ENCODE results near the gene PFDN2.

PFDN2 gene, protein sequence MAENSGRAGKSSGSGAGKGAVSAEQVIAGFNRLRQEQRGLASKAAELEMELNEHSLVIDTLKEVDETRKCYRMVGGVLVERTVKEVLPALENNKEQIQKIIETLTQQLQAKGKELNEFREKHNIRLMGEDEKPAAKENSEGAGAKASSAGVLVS

DNA sequence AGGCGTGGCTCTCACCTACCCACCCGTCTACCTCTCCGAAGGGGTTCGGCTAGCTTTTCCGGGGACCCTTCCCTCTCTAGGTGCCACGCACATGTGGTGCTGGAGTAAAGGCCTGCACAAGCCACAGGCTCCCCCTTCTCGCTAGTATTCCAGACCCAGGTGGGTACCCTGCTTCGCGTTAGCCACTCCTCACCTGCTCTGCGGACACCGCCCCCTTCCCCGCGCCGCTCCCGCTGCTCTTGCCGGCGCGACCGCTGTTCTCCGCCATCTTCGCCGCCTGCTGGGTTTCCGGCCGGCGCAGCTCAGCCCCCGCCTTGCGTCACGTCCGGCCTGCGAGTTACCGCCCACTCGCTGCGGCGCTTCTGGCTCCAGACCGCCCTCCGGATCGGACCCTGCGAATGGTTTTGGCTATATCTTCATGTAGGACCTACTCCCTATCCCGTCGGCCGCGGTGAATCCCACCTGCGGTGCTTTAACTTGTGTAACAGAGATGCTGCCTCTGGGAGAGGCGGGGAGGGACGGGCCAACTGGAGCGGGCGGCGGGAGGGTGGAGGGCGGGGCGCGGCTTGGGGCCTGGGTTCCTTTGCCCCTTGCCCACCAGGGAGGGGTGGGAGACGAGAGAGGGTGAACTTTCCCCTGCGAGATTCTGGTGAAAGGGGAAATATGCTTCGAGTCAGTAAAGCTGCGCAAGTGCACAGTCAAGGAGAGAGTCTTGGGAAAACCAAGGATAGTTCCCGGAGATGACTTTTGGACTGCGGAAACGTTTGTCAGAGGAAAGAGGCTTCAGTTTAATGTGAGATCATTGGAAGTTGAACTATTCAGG, at the start of gene PFDN2, which contains the start of gene NIT1:
TSS of gene PFDN2 (minus strand) at position 279 of the 823 bp plus-strand sequence. CDS start at position 268, 11 bp downstream.
TSS of gene NIT1 (plus strand) at position 347 of the 823 bp plus-strand sequence. CDS start at position 419, 72 bp downstream.
- peak; percentile 74 to 78 (median 78) for DNase-seq (ENCODE audit: low read depth in 2 of 3, low spot score in 2 of 3)

DNA sequence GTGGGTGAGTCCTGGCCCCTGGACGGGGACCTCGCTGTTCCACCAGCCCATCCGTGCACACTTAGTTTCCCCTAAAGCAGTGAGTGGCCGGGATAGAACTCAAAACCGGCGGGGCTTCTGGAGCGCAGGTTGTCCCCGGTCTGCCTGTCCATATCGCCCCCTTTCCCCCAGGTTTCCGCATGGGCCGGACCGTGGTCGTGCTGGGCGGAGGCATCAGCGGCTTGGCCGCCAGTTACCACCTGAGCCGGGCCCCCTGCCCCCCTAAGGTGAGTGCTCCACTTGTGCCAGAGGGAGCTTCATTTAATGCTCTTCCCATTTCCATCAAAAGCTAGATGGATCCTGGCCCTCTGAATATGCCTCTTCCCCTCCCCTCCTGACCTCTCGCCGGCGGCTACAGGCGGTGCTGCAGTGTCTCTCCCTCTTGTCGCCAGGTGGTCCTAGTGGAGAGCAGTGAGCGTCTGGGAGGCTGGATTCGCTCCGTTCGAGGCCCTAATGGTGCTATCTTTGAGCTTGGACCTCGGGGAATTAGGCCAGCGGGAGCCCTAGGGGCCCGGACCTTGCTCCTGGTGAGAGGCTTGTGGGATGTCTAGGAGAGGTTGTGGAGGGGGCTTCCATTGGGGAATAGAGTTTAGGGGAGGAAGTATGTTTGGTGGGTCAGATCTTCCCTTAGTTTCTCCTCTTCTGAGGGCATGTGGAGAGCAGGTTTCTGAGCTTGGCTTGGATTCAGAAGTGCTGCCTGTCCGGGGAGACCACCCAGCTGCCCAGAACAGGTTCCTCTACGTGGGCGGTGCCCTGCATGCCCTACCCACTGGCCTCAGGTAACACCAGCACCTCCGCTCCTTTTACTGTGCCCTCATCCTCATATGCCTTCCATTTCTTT, 49.1 kb upstream of the PFDN2 start:
- DNase-seq (ENCODE audit: low read depth in 2 of 3, low spot score in 2 of 3), result no peak

DNA sequence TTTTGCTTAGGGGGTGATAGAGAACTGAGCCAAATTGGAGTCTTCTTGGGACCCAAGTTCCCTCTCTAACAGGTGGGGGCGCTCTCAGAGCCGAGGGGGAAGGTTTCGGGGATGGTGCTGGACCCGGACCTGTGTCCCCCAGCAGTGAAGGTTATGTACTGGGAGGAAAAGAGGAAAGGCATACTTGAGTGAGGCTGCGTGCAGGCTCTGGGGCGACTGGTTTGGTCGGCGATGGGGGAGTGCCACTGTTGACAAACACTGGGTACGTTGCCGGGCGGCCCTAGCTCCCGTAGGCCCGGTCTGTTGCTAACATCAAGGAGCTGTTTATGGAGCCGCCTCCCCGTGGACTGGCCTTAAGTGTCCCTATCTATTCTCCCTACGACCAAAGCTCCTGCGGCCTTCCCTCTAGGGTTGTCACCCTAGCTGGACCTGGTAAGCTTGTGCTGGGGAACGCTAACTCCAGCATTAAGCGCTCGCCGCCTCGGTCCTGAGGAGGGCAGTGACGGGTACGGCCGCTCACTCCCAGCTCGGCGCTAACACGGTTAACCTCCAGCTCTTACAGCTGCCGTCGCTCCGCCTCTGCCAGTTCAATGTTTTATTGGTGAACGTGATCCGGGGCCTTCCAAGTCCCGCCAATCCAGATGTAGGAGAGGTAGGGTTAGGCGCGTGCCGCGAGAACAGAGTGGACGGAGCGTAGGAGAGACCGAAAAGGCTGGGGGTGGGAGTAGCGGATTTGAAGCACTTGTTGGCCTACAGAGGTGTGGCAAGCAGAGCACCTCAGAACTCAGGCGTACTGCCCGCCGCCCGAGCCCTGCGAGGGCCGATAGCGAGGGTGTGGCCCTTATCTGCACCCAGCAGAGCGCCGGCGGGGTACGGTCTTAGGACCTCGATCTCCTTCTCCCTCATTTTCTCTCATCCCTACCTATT, 48.2 kb upstream of the PFDN2 start, which contains the start of gene PPOX:
TSS of gene PPOX (plus strand) at position 685 of the 927 bp plus-strand sequence. CDS start 422 bp downstream, outside the sequence.
- DNase-seq (ENCODE audit: low read depth in 2 of 3, low spot score in 2 of 3), result peak; percentile 77 to 82 (median 78)

DNA sequence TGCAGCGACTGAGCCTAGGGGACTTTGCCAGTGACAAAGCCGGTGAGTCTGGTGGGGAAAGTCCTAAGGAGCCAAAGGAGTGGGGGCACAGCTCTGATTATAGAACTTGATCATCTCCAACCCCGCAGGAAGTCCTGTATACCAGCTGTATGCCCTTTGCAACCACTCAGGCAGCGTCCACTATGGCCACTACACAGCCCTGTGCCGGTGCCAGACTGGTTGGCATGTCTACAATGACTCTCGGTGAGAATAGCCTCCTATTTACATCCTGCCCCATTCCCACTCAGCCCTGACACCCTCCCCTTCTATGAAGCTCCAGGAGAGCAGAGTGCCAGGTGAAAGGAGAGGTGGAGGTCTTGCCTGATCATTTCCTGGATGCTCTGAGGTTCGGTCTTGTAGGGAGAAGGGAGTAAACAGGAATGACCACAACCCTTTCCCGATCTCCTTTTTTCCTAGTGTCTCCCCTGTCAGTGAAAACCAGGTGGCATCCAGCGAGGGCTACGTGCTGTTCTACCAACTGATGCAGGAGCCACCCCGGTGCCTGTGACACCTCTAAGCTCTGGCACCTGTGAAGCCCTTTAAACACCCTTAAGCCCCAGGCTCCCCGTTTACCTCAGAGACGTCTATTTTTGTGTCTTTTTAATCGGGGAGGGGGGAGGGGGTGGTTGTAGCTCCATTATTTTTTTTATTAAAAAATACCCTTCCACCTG, 47.2 kb upstream of the PFDN2 start:
- no peak for DNase-seq (ENCODE audit: low read depth in 2 of 3, low spot score in 2 of 3)

DNA sequence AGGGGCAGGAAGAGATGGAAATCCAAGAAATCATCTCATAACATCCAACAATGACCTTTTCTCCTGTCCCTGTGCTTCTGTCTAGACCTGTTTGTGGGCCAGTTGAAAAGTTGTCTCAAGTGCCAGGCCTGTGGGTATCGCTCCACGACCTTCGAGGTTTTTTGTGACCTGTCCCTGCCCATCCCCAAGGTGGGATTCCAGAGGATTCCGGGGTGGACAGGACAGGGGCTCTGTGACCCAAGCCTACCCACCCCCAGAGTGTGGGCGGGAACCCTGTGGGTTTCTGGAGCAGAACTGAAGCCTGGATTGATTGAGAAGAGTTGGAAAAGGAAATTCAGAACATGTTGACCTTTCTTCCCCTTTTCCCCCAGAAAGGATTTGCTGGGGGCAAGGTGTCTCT, 46.0 kb upstream of the PFDN2 start:
- DNase-seq (ENCODE audit: low read depth in 2 of 3, low spot score in 2 of 3), result no peak

DNA sequence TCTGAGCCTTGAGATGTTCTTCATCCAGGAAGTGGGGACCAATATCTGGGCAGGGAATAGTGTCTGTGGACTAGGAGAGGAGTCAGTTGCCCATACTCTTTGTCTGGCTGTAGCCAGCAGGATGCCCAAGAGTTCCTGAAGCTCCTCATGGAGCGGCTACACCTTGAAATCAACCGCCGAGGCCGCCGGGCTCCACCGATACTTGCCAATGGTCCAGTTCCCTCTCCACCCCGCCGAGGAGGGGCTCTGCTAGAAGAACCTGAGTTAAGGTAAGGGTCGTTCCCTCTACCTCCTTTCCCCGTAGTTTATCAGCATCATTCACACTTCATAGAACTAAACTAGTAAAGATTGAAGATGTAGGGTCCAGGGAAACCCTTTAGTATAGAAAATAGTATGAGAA, 45.0 kb upstream of the PFDN2 start:
- no peak for DNase-seq (ENCODE audit: low read depth in 2 of 3, low spot score in 2 of 3)

DNA sequence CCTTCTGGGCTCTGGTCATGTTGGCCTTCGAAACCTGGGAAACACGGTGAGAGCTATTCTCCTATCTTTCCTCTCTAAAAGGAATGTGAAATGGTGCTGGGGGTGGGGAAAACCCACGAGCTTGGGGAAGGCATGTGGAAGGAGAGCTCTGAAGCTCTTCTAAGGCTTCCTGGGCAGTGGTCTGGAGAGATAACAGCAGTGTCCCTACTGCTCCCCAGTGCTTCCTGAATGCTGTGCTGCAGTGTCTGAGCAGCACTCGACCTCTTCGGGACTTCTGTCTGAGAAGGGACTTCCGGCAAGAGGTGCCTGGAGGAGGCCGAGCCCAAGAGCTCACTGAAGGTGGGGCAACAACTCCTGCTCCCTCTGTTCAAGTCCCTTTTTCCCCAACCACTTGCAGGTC, 44.2 kb upstream of the PFDN2 start:
- DNase-seq (ENCODE audit: low read depth in 2 of 3, low spot score in 2 of 3), result no peak

DNA sequence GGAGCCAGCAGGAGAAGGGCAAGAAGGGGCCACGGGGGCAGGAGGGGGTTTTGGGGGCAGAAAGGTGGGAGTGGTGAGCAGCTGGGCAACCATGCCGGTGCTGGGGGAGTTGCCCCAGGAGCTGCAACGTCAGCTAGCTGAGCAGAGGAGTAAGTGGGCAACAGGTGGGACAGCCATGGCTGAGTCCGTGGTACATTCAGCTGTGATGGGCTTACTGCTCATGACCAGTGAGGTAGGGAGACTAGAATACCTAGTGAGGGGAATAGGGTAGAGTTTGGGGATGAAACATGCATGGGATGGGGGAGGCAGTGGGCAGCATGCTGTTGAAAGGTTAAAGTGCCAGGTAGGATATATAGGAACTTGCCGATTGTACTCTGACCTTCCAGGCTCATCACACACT, 43.8 kb upstream of the PFDN2 start:
- DNase-seq (ENCODE audit: low read depth in 2 of 3, low spot score in 2 of 3), result no peak

DNA sequence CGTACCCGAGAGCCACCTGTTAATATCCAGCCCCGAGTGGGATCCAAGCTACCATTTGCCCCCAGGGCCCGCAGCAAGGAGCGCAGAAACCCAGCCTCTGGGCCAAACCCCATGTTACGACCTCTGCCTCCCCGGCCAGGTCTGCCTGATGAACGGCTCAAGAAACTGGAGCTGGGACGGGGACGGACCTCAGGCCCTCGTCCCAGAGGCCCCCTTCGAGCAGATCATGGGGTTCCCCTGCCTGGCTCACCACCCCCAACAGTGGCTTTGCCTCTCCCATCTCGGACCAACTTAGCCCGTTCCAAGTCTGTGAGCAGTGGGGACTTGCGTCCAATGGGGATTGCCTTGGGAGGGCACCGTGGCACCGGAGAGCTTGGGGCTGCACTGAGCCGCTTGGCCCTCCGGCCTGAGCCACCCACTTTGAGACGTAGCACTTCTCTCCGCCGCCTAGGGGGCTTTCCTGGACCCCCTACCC, 42.9 kb upstream of the PFDN2 start:
- no peak for DNase-seq (ENCODE audit: low read depth in 2 of 3, low spot score in 2 of 3)

DNA sequence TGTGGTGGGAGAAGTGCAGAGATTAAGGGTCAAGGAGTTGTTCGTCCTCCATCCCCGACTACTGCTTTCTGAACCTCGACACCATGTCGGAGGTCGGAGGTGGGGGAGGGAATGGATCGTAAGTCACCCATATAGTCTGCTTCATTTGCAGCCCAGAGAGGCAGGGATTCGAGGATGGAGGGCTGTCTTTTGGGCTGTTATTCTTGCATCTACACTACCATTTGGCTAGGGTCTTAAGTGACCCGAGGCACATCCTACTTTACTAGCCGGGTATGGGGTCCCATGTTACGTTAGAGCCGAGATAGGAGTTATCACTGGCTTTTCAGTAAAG, 42.0 kb upstream of the PFDN2 start:
- DNase-seq (ENCODE audit: low read depth in 2 of 3, low spot score in 2 of 3), result no peak

DNA sequence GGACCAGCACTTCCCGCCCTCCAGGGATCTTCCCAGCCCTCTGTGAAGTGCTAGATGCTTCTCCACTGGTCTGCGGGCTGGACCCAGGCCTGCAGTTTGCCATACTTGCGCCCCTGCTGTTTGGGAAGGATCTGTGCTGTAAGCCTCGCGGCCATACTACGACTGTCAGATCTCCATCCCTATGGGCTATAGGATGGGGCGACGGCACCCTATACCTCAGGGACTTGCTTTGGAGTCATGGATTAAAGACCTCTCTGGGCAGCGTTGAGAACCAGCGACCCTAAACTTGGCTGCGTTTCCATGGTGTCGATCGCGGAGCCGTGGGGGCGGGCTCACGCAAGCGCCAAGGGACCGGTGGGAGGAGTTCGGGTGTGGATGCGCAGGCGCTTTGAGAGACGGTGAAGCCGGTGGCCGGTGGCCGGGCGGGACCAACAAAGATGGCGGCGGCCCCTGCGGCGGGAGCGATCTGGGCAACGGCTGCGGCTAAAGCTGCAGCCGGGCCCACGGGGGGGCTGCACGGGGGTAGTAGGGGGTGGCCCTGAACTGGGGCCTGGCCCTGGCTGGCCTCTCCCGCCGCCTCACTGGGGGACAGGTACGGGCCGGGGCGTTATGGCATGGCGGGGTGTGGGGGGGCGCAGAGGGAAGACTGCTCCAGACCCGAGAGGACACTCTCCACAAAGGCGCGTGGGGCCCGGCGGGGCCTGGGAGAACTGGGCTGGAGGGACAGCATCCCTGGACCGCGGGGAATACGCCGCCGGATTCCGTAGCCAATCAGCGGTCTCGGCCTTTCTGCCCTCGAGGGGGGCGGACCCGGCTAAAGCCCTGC, 41.5 kb upstream of the PFDN2 start, which contains the start of gene USP21:
TSS of gene USP21 (plus strand) at position 414 of the 826 bp plus-strand sequence. CDS start 1,141 bp downstream, outside the sequence.
- peak; percentile 76 to 83 (median 81) for DNase-seq (ENCODE audit: low read depth in 2 of 3, low spot score in 2 of 3)

DNA sequence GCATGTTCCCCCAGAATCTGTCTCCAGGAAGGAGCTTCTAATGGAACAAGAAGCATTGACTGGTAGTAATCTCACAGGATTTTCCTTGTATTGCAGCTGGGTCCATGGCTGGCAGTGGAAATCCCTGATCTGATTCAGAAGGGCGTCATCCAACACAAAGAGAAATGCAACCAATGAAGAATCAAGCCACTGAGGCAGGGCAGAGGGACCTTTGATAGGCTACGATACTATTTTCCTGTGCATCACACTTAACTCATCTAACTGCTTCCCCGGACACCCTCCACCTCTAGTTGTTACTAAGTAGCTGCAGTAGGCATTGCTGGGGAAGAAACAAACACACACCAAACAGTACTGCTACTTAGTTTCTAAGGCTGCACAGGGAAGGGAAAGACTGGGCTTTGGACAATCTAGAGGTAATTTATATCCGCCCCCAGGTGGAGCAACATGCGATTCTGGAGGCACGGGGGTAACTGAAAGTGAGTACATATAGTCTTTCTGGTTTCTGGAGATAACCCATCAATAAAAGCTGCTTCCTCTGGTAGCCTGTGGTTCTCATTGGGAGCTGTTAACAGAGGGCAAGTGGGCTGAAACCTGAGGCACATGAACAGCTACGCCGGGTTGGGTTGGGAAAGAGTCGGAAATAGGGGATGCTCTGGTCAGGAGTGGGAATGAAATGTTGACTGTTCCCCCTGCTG, 40.6 kb upstream of the PFDN2 start:
- no peak for DNase-seq (ENCODE audit: low read depth in 2 of 3, low spot score in 2 of 3)

DNA sequence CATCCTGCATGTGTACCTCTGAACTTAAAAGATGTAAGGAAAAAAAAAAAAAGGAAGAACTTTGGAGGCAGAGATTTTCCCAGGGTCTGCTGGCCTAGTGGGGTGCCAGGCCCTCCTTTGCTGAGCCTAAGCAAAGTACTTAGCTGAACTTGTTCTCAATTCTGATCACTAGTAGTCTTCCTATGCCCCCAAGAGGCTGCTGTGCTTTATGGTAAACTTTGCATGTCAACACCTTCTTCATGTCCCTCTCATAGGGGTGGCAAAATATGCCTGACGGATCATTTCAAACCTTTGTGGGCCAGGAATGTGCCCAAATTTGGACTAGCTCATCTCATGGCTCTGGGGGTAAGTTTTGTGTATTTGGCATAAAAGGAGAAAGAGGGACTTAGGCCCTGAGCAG, 40.0 kb upstream of the PFDN2 start:
- no peak for DNase-seq (ENCODE audit: low read depth in 2 of 3, low spot score in 2 of 3)

DNA sequence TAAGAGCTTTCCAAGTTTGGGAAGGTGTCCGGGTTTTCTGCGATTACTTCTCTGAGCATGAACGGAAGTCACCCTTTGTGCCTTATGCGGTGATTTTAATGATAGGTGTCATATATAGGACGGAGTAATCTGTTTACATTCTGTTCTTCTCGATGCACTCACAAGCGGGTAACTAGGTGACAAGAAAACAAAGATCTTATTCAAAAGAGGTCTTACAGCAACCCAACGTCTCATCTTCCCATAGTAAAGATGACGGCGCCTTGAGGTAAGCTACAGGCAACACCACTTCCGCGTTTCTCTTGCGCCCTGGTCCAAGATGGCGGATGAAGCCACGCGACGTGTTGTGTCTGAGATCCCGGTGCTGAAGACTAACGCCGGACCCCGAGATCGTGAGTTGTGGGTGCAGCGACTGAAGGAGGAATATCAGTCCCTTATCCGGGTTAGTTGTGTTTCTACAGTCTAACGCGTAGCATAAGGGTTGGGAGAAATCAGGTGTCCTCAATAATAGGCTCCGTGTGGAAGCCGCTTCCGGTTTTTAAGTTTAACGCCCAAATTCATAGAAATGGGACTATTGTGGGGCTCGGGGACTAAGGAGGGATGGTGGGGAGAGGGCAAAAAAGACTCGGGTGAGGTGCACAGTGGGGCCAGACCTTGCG, 36.0 kb upstream of the PFDN2 start, which contains the start of gene UFC1:
TSS of gene UFC1 (plus strand) at position 297 of the 656 bp plus-strand sequence. CDS start at position 317, 20 bp downstream.
- peak; percentile 52 to 62 (median 56) for DNase-seq (ENCODE audit: low read depth in 2 of 3, low spot score in 2 of 3)

DNA sequence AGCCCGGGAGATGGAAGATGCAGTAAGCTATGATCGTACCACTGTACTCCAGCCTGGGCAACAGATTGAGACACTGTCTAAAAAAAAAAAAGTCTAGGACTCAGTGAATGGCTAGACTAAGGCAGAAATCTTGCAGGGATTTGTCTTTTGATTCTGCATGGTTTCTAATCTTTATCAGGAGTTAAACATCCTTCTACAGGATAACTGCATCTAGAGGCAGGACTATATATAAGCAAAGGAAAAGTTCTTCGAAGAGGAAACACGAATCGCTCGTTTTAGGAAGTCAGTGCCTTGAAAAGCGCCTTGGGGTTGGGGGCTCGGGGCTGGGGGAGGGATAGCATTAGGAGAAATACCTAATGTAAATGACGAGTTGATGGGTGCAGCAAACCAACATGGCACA, 35.3 kb upstream of the PFDN2 start:
- DNase-seq (ENCODE audit: low read depth in 2 of 3, low spot score in 2 of 3), result no peak

DNA sequence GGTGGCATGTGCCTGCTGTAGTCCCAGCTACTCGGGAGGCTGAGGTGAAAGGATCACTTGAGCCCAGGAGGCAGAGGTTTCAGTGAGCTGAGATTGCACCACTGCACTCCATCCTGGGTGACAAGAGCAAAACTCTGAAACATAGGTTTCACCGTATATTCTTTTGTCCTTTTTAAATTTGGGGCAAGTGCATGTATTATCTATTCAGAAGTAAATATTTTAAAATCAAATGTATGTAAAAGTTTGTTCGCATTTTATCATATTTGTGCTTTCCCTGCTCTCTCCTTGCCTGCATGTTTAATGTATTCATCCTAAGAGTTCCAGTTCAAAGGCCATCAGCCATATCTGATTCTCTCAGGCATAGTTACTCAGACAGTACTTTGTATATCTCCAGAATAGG, 28.0 kb upstream of the PFDN2 start:
- DNase-seq (ENCODE audit: low read depth in 2 of 3, low spot score in 2 of 3), result no peak

DNA sequence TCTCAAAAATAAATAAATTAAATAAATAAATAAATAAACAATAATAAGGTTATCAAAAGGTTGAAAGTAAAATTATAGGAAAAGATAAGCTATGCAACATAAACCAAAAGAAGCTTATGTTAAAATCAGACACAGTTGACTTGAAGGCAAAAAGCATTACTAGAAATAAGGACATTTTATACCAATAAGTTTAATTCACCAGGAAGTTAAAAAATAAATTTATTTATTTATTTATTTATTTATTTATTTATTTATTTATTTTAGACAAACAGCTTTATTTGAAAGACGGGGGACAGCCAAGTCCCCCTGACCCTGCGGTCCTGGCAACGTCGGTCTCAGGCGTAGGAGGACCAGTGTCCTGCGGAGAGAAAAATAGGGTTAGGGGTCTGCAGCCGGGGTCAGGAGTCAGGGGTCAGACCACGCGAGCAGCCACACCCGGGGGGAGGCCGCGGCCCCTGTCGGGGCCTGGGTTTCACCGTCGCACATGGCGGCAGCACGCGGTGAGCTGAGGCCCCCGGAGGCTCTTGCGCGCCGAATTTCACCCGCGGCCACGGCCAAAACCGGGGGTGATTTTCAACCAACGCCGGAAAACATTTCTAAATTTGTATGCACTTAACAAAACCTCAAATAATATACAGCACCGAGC, 23.0 kb upstream of the PFDN2 start:
- DNase-seq (ENCODE audit: low read depth in 2 of 3, low spot score in 2 of 3), result no peak
